IMR-90 (cell line): ENCODE measurements around the gene FGF4. TPM values are rescaled to one million over a fixed set of nuclear protein-coding genes. Genes with fewer than 3 reads are reported as not detected.

Experiments
- ATAC-seq: fragments of 200-7000 bp; cut with Tn5 transposase; 2 replicates; pipeline ENCODE4 v1.9.1; 2020; ENCODE audit warnings: low read depth, mild to moderate bottlenecking, moderate library complexity
- BruUV-seq: library from RNA; stranded (reverse); fragments of 400-500 nt; replicated peaks from 2 replicates; lab custom pipeline; 2021; lab: Mats Ljungman, UMichigan
- CTCF ChIA-PET: fragments of 300-600 bp; formaldehyde crosslinking; extraction: SDS; loops from one replicate; lab custom pipeline; 2021; ENCODE audit warnings: antibody characterized with exemption; lab: Yijun Ruan, JAX
- POLR2A ChIA-PET: fragments of 300-600 bp; sonication (Branson Sonifier 250); formaldehyde crosslinking; loops from one replicate; lab custom pipeline; 2022; ENCODE audit warnings: antibody characterized with exemption; ENCODE audit not compliant: unreplicated experiment; lab: Charles Lee
- DNase-seq: peaks from one replicate; pipeline ENCODE4 v3.0.0; 2013
- H2AFZ ChIP-seq: replicated peaks from 2 replicates; pipeline ENCODE3; 2013; ENCODE audit warnings: low read length, mild to moderate bottlenecking; ENCODE audit not compliant: poor library complexity
- H2AK5ac ChIP-seq: 2 replicates; pipeline ENCODE4 v1.6.1; 2013; ENCODE audit warnings: low read depth, low read length, inconsistent platforms
- H2AK9ac ChIP-seq: replicated peaks from 2 replicates; pipeline ENCODE3; 2013; ENCODE audit warnings: mild to moderate bottlenecking, low read depth, low read length, moderate library complexity; ENCODE audit not compliant: poor library complexity
- H2BK120ac ChIP-seq: 2 replicates; pipeline ENCODE4 v1.6.1; 2013; ENCODE audit warnings: low read depth, low read length, inconsistent platforms
- H2BK15ac ChIP-seq: 3 replicates; pipeline ENCODE4 v1.6.1; 2013; ENCODE audit warnings: low read depth, low read length, inconsistent platforms
- H2BK20ac ChIP-seq: 2 replicates; pipeline ENCODE4 v1.6.1; 2013; ENCODE audit warnings: low read depth, mild to moderate bottlenecking, inconsistent platforms, low read length, moderate library complexity
- H2BK5ac ChIP-seq: 2 replicates; pipeline ENCODE4 v1.6.1; 2013; ENCODE audit warnings: mild to moderate bottlenecking, low read depth, low read length, inconsistent platforms; ENCODE audit not compliant: poor library complexity, severe bottlenecking
- H3K14ac ChIP-seq: replicated peaks from 2 replicates; pipeline ENCODE4 v1.6.1; 2013; ENCODE audit warnings: low read depth, low read length, inconsistent platforms
- H3K18ac ChIP-seq: 2 replicates; pipeline ENCODE4 v1.6.1; 2013; ENCODE audit warnings: low read depth, low read length, control low read depth
- H3K23ac ChIP-seq: 2 replicates; pipeline ENCODE4 v1.6.1; 2013; ENCODE audit warnings: low read depth, low read length, inconsistent platforms
- H3K27ac ChIP-seq: 2 replicates; pipeline ENCODE4 v1.5.1; 2013; ENCODE audit warnings: mild to moderate bottlenecking, control low read depth, low read length; ENCODE audit not compliant: insufficient read depth
- H3K27me3 ChIP-seq: 2 replicates; pipeline ENCODE4 v1.6.1; 2013; ENCODE audit warnings: low read length; ENCODE audit not compliant: control insufficient read depth, insufficient read depth
- H3K36me3 ChIP-seq: 2 replicates; pipeline ENCODE4 v1.6.1; 2013; ENCODE audit warnings: low read length, mixed read lengths; ENCODE audit not compliant: control insufficient read depth, insufficient read depth
- H3K4ac ChIP-seq: 2 replicates; pipeline ENCODE4 v1.6.1; 2013; ENCODE audit warnings: low read depth, low read length, inconsistent platforms
- H3K4me1 ChIP-seq: 2 replicates; pipeline ENCODE4 v1.6.1; 2013; ENCODE audit warnings: low read length, mixed read lengths; ENCODE audit not compliant: control insufficient read depth, insufficient read depth
- H3K4me2 ChIP-seq: 2 replicates; pipeline ENCODE4 v1.6.1; 2013; ENCODE audit warnings: low read depth, mild to moderate bottlenecking, control low read depth, low read length, moderate library complexity
- H3K4me3 ChIP-seq: 2 replicates; pipeline ENCODE4 v1.5.1; 2013; ENCODE audit warnings: low read depth, mild to moderate bottlenecking, control low read depth, low read length, moderate library complexity; ENCODE audit not compliant: insufficient read depth
- H3K56ac ChIP-seq: 2 replicates; pipeline ENCODE4 v1.6.1; 2013; ENCODE audit warnings: low read length, inconsistent platforms; ENCODE audit not compliant: insufficient read depth; ENCODE audit errors: extremely low read depth
- H3K79me1 ChIP-seq, 2 experiments: 2 replicates each; pipeline ENCODE4 v1.6.1; 2013; ENCODE audit warnings: low read length in 2 of 2, inconsistent platforms in 1 of 2, low read depth in 1 of 2
- H3K9ac ChIP-seq: 2 replicates; pipeline ENCODE4 v1.6.1; 2013; ENCODE audit warnings: low read depth, low read length, control low read depth
- H3K9me1 ChIP-seq: 2 replicates; pipeline ENCODE4 v1.6.1; 2013; ENCODE audit warnings: low read length, inconsistent platforms; ENCODE audit not compliant: insufficient read depth
- H3K9me3 ChIP-seq: 2 replicates; pipeline ENCODE4 v1.6.1; 2013; ENCODE audit warnings: low read length; ENCODE audit not compliant: control insufficient read depth, insufficient read depth
- H4K20me1 ChIP-seq: 2 replicates; pipeline ENCODE4 v1.6.1; 2013; ENCODE audit warnings: low read length, inconsistent platforms; ENCODE audit not compliant: insufficient read depth
- H4K5ac ChIP-seq: 2 replicates; pipeline ENCODE4 v1.6.1; 2013; ENCODE audit warnings: mild to moderate bottlenecking, low read depth, low read length, control low read depth
- H4K8ac ChIP-seq, 2 experiments: 2 replicates each; pipeline ENCODE4 v1.6.1; 2013; ENCODE audit warnings: low read depth in 2 of 2, low read length in 2 of 2, control low read depth in 1 of 2, inconsistent platforms in 1 of 2
- H4K91ac ChIP-seq: 2 replicates; pipeline ENCODE4 v1.6.1; 2013; ENCODE audit warnings: low read depth, low read length, inconsistent platforms; ENCODE audit not compliant: insufficient read depth
- BHLHE40 ChIP-seq: fragments of 150-350 bp; IDR thresholded peaks from 2 replicates; pipeline ENCODE4 v1.6.1; 2016; ENCODE audit warnings: mild to moderate bottlenecking, low read depth, low read length
- CEBPB ChIP-seq: IDR thresholded peaks from 2 replicates; pipeline ENCODE4 v1.6.1; 2012; ENCODE audit warnings: low read depth, low read length, improper control_type of control experiment
- CHD1 ChIP-seq: IDR thresholded peaks from 2 replicates; pipeline ENCODE4 v1.6.1; 2012; ENCODE audit warnings: low read depth, low read length, improper control_type of control experiment
- FOS ChIP-seq: fragments of 150-350 bp; IDR thresholded peaks from 2 replicates; pipeline ENCODE4 v1.6.1; 2016; ENCODE audit warnings: low read depth, low read length
- MAFK ChIP-seq: IDR thresholded peaks from 2 replicates; pipeline ENCODE4 v1.6.1; 2012; ENCODE audit warnings: low read depth, low read length, improper control_type of control experiment
- MXI1 ChIP-seq: IDR thresholded peaks from 2 replicates; pipeline ENCODE4 v1.6.1; 2012; ENCODE audit warnings: low read depth, mild to moderate bottlenecking, low read length, moderate library complexity, borderline replicate concordance
- RAD21 ChIP-seq: IDR thresholded peaks from 2 replicates; pipeline ENCODE4 v1.6.1; 2012; ENCODE audit warnings: low read length, improper control_type of control experiment
- RCOR1 ChIP-seq: IDR thresholded peaks from 2 replicates; pipeline ENCODE4 v1.6.1; 2012; ENCODE audit warnings: mild to moderate bottlenecking, low read length, improper control_type of control experiment; ENCODE audit not compliant: insufficient replicate concordance
- RFX5 ChIP-seq: IDR thresholded peaks from 2 replicates; pipeline ENCODE4 v1.8.0; 2012; ENCODE audit warnings: low read depth, mild to moderate bottlenecking, low read length, moderate library complexity
- SMC3 ChIP-seq: fragments of 150-350 bp; IDR thresholded peaks from 2 replicates; pipeline ENCODE4 v1.6.1; 2016; ENCODE audit warnings: low read depth, mild to moderate bottlenecking, antibody characterized with exemption, low read length, moderate library complexity
- WGBS, 2 experiments: methylation state at CpG; one replicate each; pipeline versions ENCODE4 v1.1.5 to v1.1.7; 2013; ENCODE audit warnings: missing lambda C conversion rate in 2 of 2; ENCODE audit not compliant: insufficient read length in 1 of 2; ENCODE audit errors: extremely low coverage in 2 of 2; 5-methylcytosine and 5-hydroxymethylcytosine counted together
- dilution Hi-C: fragments of 300-500 bp; cut with HindIII; formaldehyde crosslinking; loops from one replicate; pipeline ENCODE4 v1.14.3; 2018; ENCODE audit warnings: low sequenced_read_pairs; ENCODE audit not compliant: unreplicated experiment
- in situ Hi-C: fragments of 300-500 bp; cut with MboI; formaldehyde crosslinking; loops from 3 replicates; pipeline ENCODE4 v1.14.3; 2019; ENCODE audit warnings: low sequenced_read_pairs, inconsistent platforms, mixed read lengths
- intact Hi-C: fragments of 100-400 bp; cut with micrococcal nuclease; formaldehyde crosslinking; loops from 2 replicates; pipeline ENCODE4 v1.10.0; 2022
- polyA plus RNA-seq, 3 experiments: library from polyadenylated mRNA; depleted of rRNA; stranded (reverse); fragments of >200 nt; gene quantifications; 2 replicates each; pipeline ENCODE4 v1.2.3, GENCODE V29; 2012; ENCODE audit warnings: low replicate concordance in 1 of 3
- total RNA-seq: library from RNA; depleted of rRNA; stranded (reverse); fragments of >200 nt; gene quantifications from 2 replicates; pipeline ENCODE4 v1.2.3, GENCODE V29; 2012
- TF ChIP-seq, protein P1 (sequence below): conservative IDR thresholded peaks from 2 replicates; pipeline ENCODE4 v1.5.1; 2012; ENCODE audit warnings: mild to moderate bottlenecking, low read depth, low read length, improper control_type of control experiment

The FGF4 gene
- total and polyA plus RNA-seq, 2 of the 4 experiments (the other 2 are of a cell fraction), result not detected

GRCh38 chr11:69804769-69805508 is 29.8 kb upstream of the FGF4 start:
- intact Hi-C loops, result no loop called here
- POLR2A ChIA-PET, result no interaction called here

More at GRCh38 chr11:69804769-69805508, 29.8 kb upstream of the FGF4 start:
- Histone ChIP-seq H3K4me2 (no peak overlapping the region), H3K56ac (no peak overlapping the region), H3K9me1 (no peaks in the 10 kb centered on the region), H2BK5ac (no peak overlapping the region), H4K20me1 (peaks cover 3% of the 10 kb centered on the region; the same call in 1 of the 2 replicates), H2BK120ac (no peak overlapping the region), H3K36me3 (no peaks in the 10 kb centered on the region), H2AK9ac (no peak overlapping the region), H3K4ac (no peak overlapping the region), H4K8ac (no peak overlapping the region), H2AK5ac (no peak overlapping the region), H3K4me1 (no peaks in the 10 kb centered on the region; the same call in 1 of the 2 replicates), H3K18ac (no peak overlapping the region), H3K9me3 (peaks cover 2% of the 10 kb centered on the region; the same call in 1 of the 2 replicates), H2AFZ (no peak overlapping the region), H3K79me1 (no peaks in the 10 kb centered on the region), H3K27ac (no peak overlapping the region), H3K27me3 (peaks cover 40% of the 10 kb centered on the region), H3K9ac (no peak overlapping the region), H2BK15ac (no peak overlapping the region), H3K14ac (no peak overlapping the region), H2BK20ac (no peak overlapping the region), H4K91ac (no peak overlapping the region), H3K4me3 (no peak overlapping the region), H3K23ac (no peak overlapping the region), H4K5ac (no peak overlapping the region)
- DNase-seq (no peak), ATAC-seq (no peak)
- in situ Hi-C loops (loop anchor here (10.0 kb wide), 1 partner anchor 100 kb away; the partner anchor contains the start of gene FGF19), dilution Hi-C loops (no loop called here)
- CTCF ChIA-PET, result interaction anchor here (0.6 kb wide), 1 partner anchor 673 kb away, joined by 3 read pairs; no protein-coding TSS in a partner anchor
- no TSS peak for BruUV-seq
- 54% methylated on average over 9 of the region's 19 CpGs; no CpG with 5 or more reads in 1 of the 2 experiments for WGBS, 2 experiments
- TF ChIP-seq SMC3, result no peak
- TF ChIP-seq CHD1, result no peak
- TF ChIP-seq RFX5, result no peak
- no peak for TF ChIP-seq RCOR1
- no peak for TF ChIP-seq MAFK
- TF ChIP-seq MXI1, result no peak
- no peak for TF ChIP-seq BHLHE40
- TF ChIP-seq CEBPB, result no peak
- no peak for TF ChIP-seq FOS
- TF ChIP-seq, protein P1, sequence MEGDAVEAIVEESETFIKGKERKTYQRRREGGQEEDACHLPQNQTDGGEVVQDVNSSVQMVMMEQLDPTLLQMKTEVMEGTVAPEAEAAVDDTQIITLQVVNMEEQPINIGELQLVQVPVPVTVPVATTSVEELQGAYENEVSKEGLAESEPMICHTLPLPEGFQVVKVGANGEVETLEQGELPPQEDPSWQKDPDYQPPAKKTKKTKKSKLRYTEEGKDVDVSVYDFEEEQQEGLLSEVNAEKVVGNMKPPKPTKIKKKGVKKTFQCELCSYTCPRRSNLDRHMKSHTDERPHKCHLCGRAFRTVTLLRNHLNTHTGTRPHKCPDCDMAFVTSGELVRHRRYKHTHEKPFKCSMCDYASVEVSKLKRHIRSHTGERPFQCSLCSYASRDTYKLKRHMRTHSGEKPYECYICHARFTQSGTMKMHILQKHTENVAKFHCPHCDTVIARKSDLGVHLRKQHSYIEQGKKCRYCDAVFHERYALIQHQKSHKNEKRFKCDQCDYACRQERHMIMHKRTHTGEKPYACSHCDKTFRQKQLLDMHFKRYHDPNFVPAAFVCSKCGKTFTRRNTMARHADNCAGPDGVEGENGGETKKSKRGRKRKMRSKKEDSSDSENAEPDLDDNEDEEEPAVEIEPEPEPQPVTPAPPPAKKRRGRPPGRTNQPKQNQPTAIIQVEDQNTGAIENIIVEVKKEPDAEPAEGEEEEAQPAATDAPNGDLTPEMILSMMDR, result no peak
- no peak for TF ChIP-seq RAD21
